HG03558 (cell line): Measurements from ENCODE around the gene CHCHD6.

Source experiments
- ATAC-seq: cut with Tn5 transposase; IDR thresholded peaks from one replicate; pipeline ENCODE4 v1.9.1; 2021; ENCODE audit warnings: moderate number of reproducible peaks; ENCODE audit not compliant: unreplicated experiment; ENCODE audit errors: extremely low read depth

The CHCHD6 gene

DNA sequence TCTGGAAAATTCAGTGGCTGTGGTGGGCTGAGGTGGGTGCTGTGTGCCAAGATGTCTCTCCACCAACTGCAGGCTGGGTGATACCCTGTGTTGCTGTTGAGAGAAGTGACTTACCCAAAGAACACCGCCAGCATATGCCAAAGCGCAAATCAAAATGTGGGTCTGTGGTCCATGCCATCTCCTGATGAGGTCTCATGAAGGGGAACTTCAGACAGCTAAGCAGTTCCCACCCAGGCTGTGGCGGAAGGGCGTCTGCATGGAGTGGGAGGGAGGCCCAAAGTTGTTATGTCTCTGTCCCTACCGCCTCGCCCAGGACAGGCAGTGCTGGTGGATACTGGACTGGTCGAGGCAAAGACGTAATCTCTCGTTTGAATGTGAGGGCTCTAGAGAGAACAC is 208.0 kb downstream of the CHCHD6 start:
- ATAC-seq: no peak

GRCh38 chr3:126912491-126913195 is 208.6 kb downstream of the CHCHD6 start:
- ATAC-seq: no peak

DNA sequence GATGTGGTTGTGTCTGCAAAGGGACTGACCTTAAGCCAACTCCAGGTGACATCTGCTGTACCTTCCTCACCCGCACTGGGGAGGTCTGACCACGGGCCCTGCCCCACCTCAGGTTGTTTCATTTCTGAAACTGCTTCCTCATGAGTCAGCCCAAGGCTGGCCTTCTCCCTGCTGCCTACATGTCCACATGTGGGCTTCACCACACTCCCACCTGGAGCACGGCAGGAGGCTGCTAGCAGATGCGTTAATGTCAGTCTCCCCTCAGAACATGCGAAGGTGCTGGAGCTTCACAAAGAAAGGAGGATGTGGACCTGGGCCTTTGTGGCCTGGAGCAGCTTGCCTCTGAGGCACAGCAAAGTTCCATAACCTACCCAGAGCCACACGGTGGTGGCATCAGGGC is 209.5 kb downstream of the CHCHD6 start:
- ATAC-seq: no peak

GRCh38 chr3:126914226-126914625 is 210.2 kb downstream of the CHCHD6 start:
- no peak for ATAC-seq

DNA sequence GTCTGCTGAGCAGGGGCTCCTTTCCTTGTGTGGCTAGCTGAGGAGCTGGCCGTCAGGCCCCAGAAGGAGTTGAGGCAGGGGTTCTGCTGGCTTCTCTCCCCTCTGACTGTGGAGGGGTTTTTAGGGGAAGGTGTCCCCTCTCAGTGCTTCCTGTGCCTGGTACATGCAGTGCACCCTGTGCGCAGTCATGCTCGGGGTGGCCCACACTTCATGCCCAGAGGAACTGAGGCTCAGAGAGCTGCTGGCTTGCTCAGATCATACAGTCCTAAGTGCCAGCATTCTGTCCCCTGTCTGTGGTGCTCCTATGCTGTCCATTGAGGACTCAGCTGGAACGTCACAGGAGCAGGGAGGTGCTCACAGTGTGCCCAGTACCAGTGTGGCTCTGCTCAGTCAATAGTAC is 211.0 kb downstream of the CHCHD6 start:
- no peak for ATAC-seq

- ATAC-seq: no peak
Measured at GRCh38 chr3:126916546-126916945, 212.5 kb downstream of the CHCHD6 start.

GRCh38 chr3:126917232-126917804 is 213.3 kb downstream of the CHCHD6 start:
- ATAC-seq: no peak

DNA sequence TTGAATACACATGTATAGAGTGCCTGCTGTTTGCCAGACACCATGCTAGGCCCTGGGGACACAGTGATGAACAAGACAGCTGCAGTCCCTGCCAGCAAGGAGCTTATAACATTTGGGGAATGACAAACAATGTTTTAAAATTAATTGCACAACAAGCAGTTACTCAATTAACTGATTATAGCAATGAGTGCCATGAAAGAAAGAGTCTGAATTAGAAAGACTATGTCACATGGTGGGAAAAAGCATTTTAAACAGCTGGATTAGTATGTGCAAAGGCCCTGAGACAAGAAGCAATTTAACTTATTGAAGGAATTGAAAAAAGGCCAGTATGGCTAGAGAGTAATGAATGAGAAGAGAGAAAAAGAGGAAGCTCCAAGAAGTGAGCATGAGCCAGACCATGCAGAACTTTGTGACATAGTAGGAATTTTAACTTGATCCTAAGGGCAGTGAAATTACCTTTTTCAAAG is 214.3 kb downstream of the CHCHD6 start:
- ATAC-seq: no peak

DNA sequence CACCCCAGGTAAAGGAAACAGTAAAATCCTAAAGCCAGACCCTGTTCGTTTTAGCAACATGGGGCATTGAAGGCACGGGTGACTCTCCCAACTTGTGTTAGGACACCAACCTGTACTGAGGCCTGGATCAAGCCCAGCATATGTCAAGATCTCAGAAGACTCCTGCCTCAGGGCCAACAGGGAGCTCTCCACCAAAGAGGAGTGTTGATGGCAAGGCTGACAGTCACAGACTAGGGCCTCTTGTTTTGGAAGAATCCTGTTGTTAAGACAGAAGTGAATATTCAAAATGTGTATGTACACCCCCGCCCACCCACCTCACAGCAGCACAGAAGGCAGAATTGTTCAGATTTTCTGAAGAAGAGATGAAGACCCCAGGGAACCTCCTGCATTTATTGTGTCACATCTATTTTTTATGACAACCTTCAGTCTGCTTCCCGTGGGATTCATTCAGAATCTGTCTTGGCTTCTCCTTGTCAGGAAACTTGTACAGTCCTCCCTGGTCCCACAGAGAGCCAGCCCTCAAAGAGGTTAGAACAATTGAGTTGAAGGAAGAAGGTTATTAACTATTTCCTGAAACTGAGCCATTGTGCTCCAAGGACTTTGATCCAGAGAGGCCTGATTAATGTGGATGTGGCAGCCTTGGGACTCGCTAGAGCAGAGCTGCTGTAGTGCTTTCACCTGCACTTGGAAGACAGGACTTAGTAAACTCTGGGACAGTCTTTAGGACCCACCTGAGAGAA is 217.2 kb downstream of the CHCHD6 start:
- no peak for ATAC-seq

- ATAC-seq: no peak
Measured at GRCh38 chr3:126922466-126922865, 218.4 kb downstream of the CHCHD6 start.

GRCh38 chr3:126923423-126923822 is 219.4 kb downstream of the CHCHD6 start:
- no peak for ATAC-seq

GRCh38 chr3:126923895-126924294 is 219.9 kb downstream of the CHCHD6 start:
- no peak for ATAC-seq

- ATAC-seq: no peak
Measured at GRCh38 chr3:126924458-126924857, 220.4 kb downstream of the CHCHD6 start.

- no peak for ATAC-seq
Measured at GRCh38 chr3:126925411-126926171, 221.6 kb downstream of the CHCHD6 start.

GRCh38 chr3:126926684-126927400 is 222.8 kb downstream of the CHCHD6 start:
- ATAC-seq: no peak

- ATAC-seq: no peak
Measured at GRCh38 chr3:126927401-126927750, 223.3 kb downstream of the CHCHD6 start.

- ATAC-seq: no peak
Measured at GRCh38 chr3:126927846-126928245, 223.8 kb downstream of the CHCHD6 start.

GRCh38 chr3:126928921-126929474 is 225.0 kb downstream of the CHCHD6 start:
- ATAC-seq: no peak

DNA sequence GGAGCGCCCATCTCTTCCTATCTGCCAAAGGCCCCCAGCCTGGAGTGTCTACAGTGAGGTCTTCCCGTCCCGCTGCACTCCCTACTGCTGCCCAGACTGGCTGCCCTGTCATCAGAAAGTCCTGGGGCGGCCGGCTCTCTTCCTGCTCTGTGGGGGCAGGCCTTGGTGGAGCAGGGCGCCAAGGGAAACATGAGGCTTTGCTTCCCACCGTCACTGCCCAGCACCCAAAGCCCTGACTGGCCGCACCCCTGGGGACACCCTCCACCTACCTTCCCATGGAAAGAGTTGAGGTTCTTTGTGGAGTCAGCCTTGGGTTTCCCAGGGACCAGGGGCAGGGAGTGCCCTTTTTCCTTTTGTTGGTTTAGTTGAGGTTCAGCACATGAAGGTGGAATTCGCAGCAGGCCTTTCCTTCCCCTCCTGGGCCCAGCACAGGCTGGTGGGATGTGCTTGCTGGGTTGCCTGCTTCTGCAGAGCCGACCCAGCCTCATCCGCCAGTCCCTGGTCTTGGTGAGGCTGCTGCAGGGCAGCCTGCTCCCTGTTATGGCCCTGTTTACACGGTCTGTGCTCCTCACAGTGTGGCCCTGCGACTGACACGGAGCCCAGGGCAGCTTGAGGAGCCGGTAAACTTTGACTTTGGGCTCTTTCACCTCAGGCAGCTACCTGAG is 227.0 kb downstream of the CHCHD6 start:
- ATAC-seq: no peak
